H1 (cell line): Measurements from ENCODE around the gene EMC10. TPM values are rescaled to one million over a fixed set of nuclear protein-coding genes. Genes with fewer than 3 reads are reported as not detected.

Experiments used
- CTCF ChIA-PET: fragments of 300-600 bp; sonication (Branson Sonifier 250); formaldehyde crosslinking; loops from one replicate; lab custom pipeline; 2021; ENCODE audit not compliant: partially characterized antibody; lab: Charles Lee
- POLR2A ChIA-PET: fragments of 300-600 bp; sonication (Branson Sonifier 250); formaldehyde crosslinking; loops from one replicate; lab custom pipeline; 2021; ENCODE audit warnings: inconsistent platforms; ENCODE audit not compliant: partially characterized antibody; lab: Charles Lee
- DNase-seq, 2 experiments: peaks; one replicate each; pipeline versions ENCODE4 v3.0.0 to v3.0.0-alpha.2; 2010 to 2022; ENCODE audit warnings: low spot score in 2 of 2, low read depth in 1 of 2, mixed read lengths in 1 of 2
- FAIRE-seq: peaks from 2 replicates; lab custom pipeline; 2011; peaks lifted over from hg19 to GRCh38; lab: Jason Lieb, UNC
- H2AFZ ChIP-seq: 2 replicates; pipeline ENCODE4 v1.8.1; 2012; ENCODE audit warnings: low read length, inconsistent platforms
- H2AK5ac ChIP-seq: 2 replicates; pipeline ENCODE4 v1.6.1; 2013; ENCODE audit warnings: low read depth, low read length
- H2BK120ac ChIP-seq: replicated peaks from 2 replicates; pipeline ENCODE3; 2013; ENCODE audit warnings: low read depth, low read length, inconsistent platforms
- H2BK12ac ChIP-seq: 2 replicates; pipeline ENCODE4 v1.6.1; 2013; ENCODE audit warnings: low read depth, low read length
- H2BK15ac ChIP-seq: 2 replicates; pipeline ENCODE4 v1.6.1; 2013; ENCODE audit warnings: low read length
- H2BK20ac ChIP-seq: 2 replicates; pipeline ENCODE4 v1.6.1; 2013; ENCODE audit warnings: low read length
- H2BK5ac ChIP-seq: 2 replicates; pipeline ENCODE4 v1.6.1; 2013; ENCODE audit warnings: low read depth, low read length
- H3K14ac ChIP-seq: 2 replicates; pipeline ENCODE4 v1.6.1; 2013; ENCODE audit warnings: inconsistent platforms; ENCODE audit not compliant: insufficient read length
- H3K18ac ChIP-seq: 2 replicates; pipeline ENCODE4 v1.6.1; 2013; ENCODE audit warnings: low read length; ENCODE audit errors: extremely low read depth
- H3K23ac ChIP-seq: 2 replicates; pipeline ENCODE4 v1.6.1; 2013; ENCODE audit warnings: inconsistent platforms; ENCODE audit not compliant: insufficient read length
- H3K23me2 ChIP-seq: 2 replicates; pipeline ENCODE4 v1.6.1; 2013; ENCODE audit warnings: low read depth, low read length
- H3K27ac ChIP-seq: 2 replicates; pipeline ENCODE4 v1.6.1; 2011; ENCODE audit warnings: low read depth, low read length, inconsistent platforms
- H3K27me3 ChIP-seq, 4 experiments: replicated peaks in 1 of 4; 1 replicate in 1 of 4; 2 replicates in 3 of 4; pipeline versions ENCODE4 v1.6.1 to v1.8.1; 2011 to 2013; ENCODE audit warnings: low read length in 3 of 4, mild to moderate bottlenecking in 3 of 4, inconsistent platforms in 2 of 4, mixed read lengths in 2 of 4, moderate library complexity in 1 of 4; ENCODE audit not compliant: control insufficient read depth in 3 of 4, insufficient read depth in 3 of 4; ENCODE audit errors: extremely low read depth in 1 of 4
- H3K36me3 ChIP-seq, 4 experiments: 2 replicates each; pipeline versions ENCODE4 v1.6.1 to v1.8.1; 2011 to 2013; ENCODE audit warnings: mild to moderate bottlenecking in 4 of 4, low read length in 3 of 4, moderate library complexity in 2 of 4, control low read depth in 1 of 4, inconsistent platforms in 1 of 4; ENCODE audit not compliant: insufficient read depth in 4 of 4, control insufficient read depth in 2 of 4
- H3K4ac ChIP-seq: replicated peaks from 2 replicates; pipeline ENCODE3; 2013; ENCODE audit warnings: low read length, low read depth, mixed read lengths, inconsistent platforms; ENCODE audit not compliant: insufficient read length
- H3K4me1 ChIP-seq, 4 experiments: replicated peaks in 1 of 4; 1 replicate in 1 of 4; 2 replicates in 3 of 4; pipeline versions ENCODE4 v1.6.1 to v1.8.1; 2011 to 2013; ENCODE audit warnings: low read length in 3 of 4, inconsistent platforms in 2 of 4, mixed read lengths in 1 of 4; ENCODE audit not compliant: insufficient read depth in 4 of 4, control insufficient read depth in 3 of 4
- H3K4me2 ChIP-seq, 2 experiments: 2 replicates each; pipeline versions ENCODE4 v1.6.1 to v1.8.1; 2011 to 2013; ENCODE audit warnings: low read depth in 2 of 2, low read length in 2 of 2, control low read depth in 1 of 2, inconsistent platforms in 1 of 2, mild to moderate bottlenecking in 1 of 2; ENCODE audit not compliant: insufficient read depth in 1 of 2
- H3K4me3 ChIP-seq, 4 experiments: fragments of 200-600, 300-600 bp in 1 of 4; sonication (generic), shearing (Covaris generic), sonication (Bioruptor Twin) in 1 of 4; 2 replicates each; pipeline versions ENCODE4 v1.5.1 to v1.8.1; 2011 to 2016; ENCODE audit warnings: low read length in 4 of 4, low read depth in 3 of 4, control low read depth in 2 of 4, inconsistent platforms in 2 of 4, mild to moderate bottlenecking in 2 of 4, mixed read lengths in 1 of 4, moderate library complexity in 1 of 4; ENCODE audit not compliant: insufficient read depth in 2 of 4; ENCODE audit errors: extremely low read depth in 1 of 4
- H3K56ac ChIP-seq: replicated peaks from 2 replicates; pipeline ENCODE3; 2013; ENCODE audit warnings: low read depth, mild to moderate bottlenecking, mixed read lengths, low read length, inconsistent platforms; ENCODE audit not compliant: insufficient read length
- H3K79me1 ChIP-seq: 2 replicates; pipeline ENCODE4 v1.6.1; 2013; ENCODE audit warnings: low read depth, low read length, control low read depth
- H3K79me2 ChIP-seq, 2 experiments: 2 replicates each; pipeline versions ENCODE4 v1.6.1 to v1.8.1; 2012 to 2013; ENCODE audit warnings: low read length in 2 of 2, mild to moderate bottlenecking in 2 of 2, inconsistent platforms in 1 of 2; ENCODE audit not compliant: insufficient read depth in 2 of 2, control insufficient read depth in 1 of 2
- H3K9ac ChIP-seq, 4 experiments: replicated peaks in 1 of 4; 1 replicate in 1 of 4; 2 replicates in 3 of 4; pipeline versions ENCODE4 v1.6.1 to v1.8.1; 2011 to 2013; ENCODE audit warnings: low read depth in 3 of 4, low read length in 3 of 4, control low read depth in 2 of 4, mild to moderate bottlenecking in 2 of 4, moderate library complexity in 2 of 4, inconsistent platforms in 1 of 4; ENCODE audit errors: extremely low read depth in 1 of 4
- H3K9me3 ChIP-seq, 2 experiments: 2 replicates each; pipeline versions ENCODE4 v1.6.1 to v1.8.1; 2012 to 2013; ENCODE audit warnings: mild to moderate bottlenecking in 2 of 2, moderate library complexity in 2 of 2, control low read depth in 1 of 2, inconsistent platforms in 1 of 2, low read depth in 1 of 2, low read length in 1 of 2, mixed read lengths in 1 of 2; ENCODE audit not compliant: insufficient read depth in 2 of 2
- H4K20me1 ChIP-seq, 2 experiments: replicated peaks in 1 of 2; 2 replicates each; pipeline versions ENCODE3 to v1.8.1; 2011 to 2013; ENCODE audit warnings: inconsistent platforms in 2 of 2, low read length in 2 of 2, mild to moderate bottlenecking in 1 of 2; ENCODE audit not compliant: insufficient read depth in 2 of 2, control insufficient read depth in 1 of 2
- H4K5ac ChIP-seq: 2 replicates; pipeline ENCODE4 v1.6.1; 2013; ENCODE audit warnings: low read length, low read depth, mixed read lengths, inconsistent platforms; ENCODE audit not compliant: insufficient read length
- H4K8ac ChIP-seq: 2 replicates; pipeline ENCODE4 v1.8.0; 2013; ENCODE audit warnings: mild to moderate bottlenecking, moderate library complexity, low read length, inconsistent platforms; ENCODE audit not compliant: insufficient read depth; ENCODE audit errors: extremely low read depth
- H4K91ac ChIP-seq: replicated peaks from 2 replicates; pipeline ENCODE3; 2013; ENCODE audit warnings: low read length, mixed read lengths, inconsistent platforms; ENCODE audit not compliant: insufficient read length
- ASH2L ChIP-seq: fragments of 200-600, 300-600 bp; sonication (generic); IDR thresholded peaks from one replicate; pipeline ENCODE4 v1.7.1; 2017; ENCODE audit warnings: low read length
- BRCA1 ChIP-seq: IDR thresholded peaks from 2 replicates; pipeline ENCODE4 v1.6.1; 2012; ENCODE audit warnings: low read depth, low read length, improper control_type of control experiment
- CREB1 ChIP-seq: IDR thresholded peaks from 2 replicates; pipeline ENCODE4 v1.6.1; 2012; ENCODE audit warnings: inconsistent platforms
- CTBP2 ChIP-seq: IDR thresholded peaks from 2 replicates; pipeline ENCODE4 v1.7.0; 2011; ENCODE audit warnings: borderline replicate concordance, mild to moderate bottlenecking, moderate library complexity, mixed read lengths, low read length; ENCODE audit not compliant: insufficient read depth, insufficient read length
- FOSL1 ChIP-seq: IDR thresholded peaks from 2 replicates; pipeline ENCODE4 v1.6.1; 2011; ENCODE audit warnings: mild to moderate bottlenecking, low read depth, low read length, moderate library complexity; ENCODE audit not compliant: insufficient read depth
- HDAC2 ChIP-seq, 2 experiments: fragments of 300-600 bp in 1 of 2; sonication (generic) in 1 of 2; IDR thresholded peaks; 2 replicates each; pipeline ENCODE4 v1.6.1; 2011 to 2012; ENCODE audit warnings: low read depth in 2 of 2, low read length in 2 of 2, mild to moderate bottlenecking in 2 of 2, moderate library complexity in 2 of 2, borderline replicate concordance in 1 of 2, inconsistent platforms in 1 of 2
- JUND ChIP-seq: IDR thresholded peaks from 2 replicates; pipeline ENCODE4 v1.6.1; 2011; ENCODE audit warnings: mild to moderate bottlenecking, improper control_type of control experiment, low read length
- KDM1A ChIP-seq: fragments of 200-600, 300-600 bp; sonication (generic); IDR thresholded peaks from 2 replicates; pipeline ENCODE4 v1.7.1; 2016; ENCODE audit warnings: mild to moderate bottlenecking, low read length, borderline replicate concordance
- KDM4A ChIP-seq: IDR thresholded peaks from one replicate; pipeline ENCODE4 v1.7.1; 2012; ENCODE audit warnings: low read depth, mild to moderate bottlenecking, moderate library complexity, low read length, inconsistent platforms; ENCODE audit not compliant: severe bottlenecking
- PHF8 ChIP-seq: fragments of 200-600 bp; sonication (generic); conservative IDR thresholded peaks from 2 replicates; pipeline ENCODE4 v1.7.1; 2012; ENCODE audit warnings: low read depth, mild to moderate bottlenecking, inconsistent platforms, low read length, moderate library complexity
- RNF2 ChIP-seq: fragments of 200-900, 300-1000 bp; sonication (generic); IDR thresholded peaks from 2 replicates; pipeline ENCODE4 v1.7.1; 2016; ENCODE audit warnings: borderline replicate concordance, low read depth, mild to moderate bottlenecking, antibody characterized with exemption, low read length; ENCODE audit not compliant: poor library complexity, severe bottlenecking; ENCODE audit errors: missing control alignments
- RXRA ChIP-seq: IDR thresholded peaks from 2 replicates; pipeline ENCODE4 v1.6.1; 2011; ENCODE audit warnings: low read depth, mild to moderate bottlenecking, low read length, moderate library complexity; ENCODE audit not compliant: insufficient read depth
- SIRT6 ChIP-seq: IDR thresholded peaks from one replicate; pipeline ENCODE4 v1.7.1; 2012; ENCODE audit warnings: low read length, inconsistent platforms
- WGBS, 2 experiments: shearing (Covaris generic) in 1 of 2; methylation state at CpG; one replicate each; pipeline versions ENCODE4 v1.1.6 to v1.1.7; 2013 to 2015; ENCODE audit warnings: low lambda C conversion rate in 2 of 2, mixed read lengths in 2 of 2, inconsistent platforms in 1 of 2, low coverage in 1 of 2, missing lambda C conversion rate in 1 of 2; ENCODE audit not compliant: insufficient replicate concordance in 2 of 2, insufficient coverage in 1 of 2, insufficient read length in 1 of 2; ENCODE audit errors: extremely low coverage in 1 of 2, missing lambda C conversion rate in 1 of 2; 5-methylcytosine and 5-hydroxymethylcytosine counted together
- polyA plus RNA-seq, 7 experiments: library from polyadenylated mRNA; depleted of rRNA in 3 of 7; stranded (reverse) in 5 of 7; unstranded in 2 of 7; fragments of >200 nt in 5 of 7; fragments of 200-250 nt in 2 of 7; gene quantifications; 1 replicate in 5 of 7; 2 replicates in 1 of 7; 4 replicates in 1 of 7; pipeline versions ENCODE4 v1.2.1 to v1.2.3, GENCODE V29; 2011 to 2013; ENCODE audit warnings: missing spikeins in 2 of 7, mixed read lengths in 2 of 7
- total RNA-seq: library from RNA; stranded (reverse); fragmentation: NEBNext Ultra II Directional; extraction: Animal tissue kit (Norgen Biotek cat#: 25700); gene quantifications from 2 replicates; pipeline ENCODE4 v1.2.1, GENCODE V29; 2021

Gene EMC10
- total and polyA plus RNA-seq, 2 of the 8 experiments (the other 6 are each of a cell fraction or from before 2014, with no cell fraction given) = 77.6 to 103 TPM

DNA sequence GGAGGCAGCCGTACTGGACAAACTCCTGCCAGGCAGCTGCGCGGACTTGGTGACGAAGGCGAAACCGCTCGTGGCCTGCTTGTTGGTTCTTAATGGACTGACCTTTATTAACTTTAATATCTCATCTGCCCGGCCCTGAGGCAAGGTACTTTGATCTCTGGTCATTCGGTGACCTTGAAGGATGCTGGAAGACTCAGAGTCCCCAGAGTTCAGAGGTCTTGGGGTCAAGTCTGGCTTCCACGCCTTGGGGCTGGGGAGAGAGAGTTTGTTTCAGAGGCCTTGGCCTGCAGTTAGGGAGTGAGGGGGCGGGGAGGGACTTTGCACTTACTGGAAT lies 9.6 kb upstream of the EMC10 start:
- Histone ChIP-seq H2BK12ac (peak overlapping the region; percentile 87; the same call in 1 of the 2 replicates), H3K23ac (no peak overlapping the region), H3K56ac (no peak overlapping the region), H2BK5ac (0 out of 2 replicates have a peak overlapping the region, but pooled peaks have one; percentile 63), H4K5ac (no peak overlapping the region), H3K14ac (no peak overlapping the region), H3K36me3 (no peaks in the 10 kb centered on the region), H3K27ac (no peak overlapping the region), H3K9me3 (no peaks in the 10 kb centered on the region), H4K8ac (peak overlapping the region; percentile 85; the same call in 1 of the 2 replicates), H4K20me1 (no peaks in the 10 kb centered on the region), H3K79me2 (no peaks in the 10 kb centered on the region), H3K9ac (no peak overlapping the region), H3K23me2 (no peaks in the 10 kb centered on the region), H2BK15ac (no peak overlapping the region), H3K4me2 (no peak overlapping the region), H2AFZ (no peak overlapping the region), H3K4ac (no peak overlapping the region), H3K4me3 (no peak overlapping the region), H3K18ac (no peak overlapping the region), H2BK120ac (no peak overlapping the region), H3K27me3 (no peaks in the 10 kb centered on the region; a peak in 1 of 7 replicates), H2AK5ac (no peak overlapping the region), H4K91ac (no peak overlapping the region), H3K4me1 (peaks cover 0 to 8% (median 4%) of the 10 kb centered on the region in 4 experiments; a peak in 5 of 7 replicates), H2BK20ac (peak overlapping the region; percentile 72; the same call in 1 of the 2 replicates), H3K79me1 (no peaks in the 10 kb centered on the region)
- ChIA-PET POLR2A (interaction anchor here (1.1 to 2.0 kb wide), 6 partner anchors 9 to 90 kb away, joined by 3 to 8 read pairs (median 4); partner anchors contain the start of genes EMC10, NR1H2 and POLD1), CTCF (interaction anchor here (0.6 to 4.0 kb wide), 18 partner anchors 8 to 1774 kb away, joined by 3 to 19 read pairs (median 7); no protein-coding TSS in a partner anchor)
- 77% methylated on average over 11 of the region's 11 CpGs; no CpG with 5 or more reads in 1 of the 2 experiments for WGBS, 2 experiments
- no peak for DNase-seq
- FAIRE-seq = no peak
- TF ChIP-seq FOSL1 = no peak
- TF ChIP-seq ASH2L = no peak
- no peak for TF ChIP-seq KDM1A
- no peak for TF ChIP-seq HDAC2 (IDR thresholded peaks at IDR 0.05; ENCODE audit: borderline replicate concordance in 1 of 2, low read depth in 2 of 2, low read length in 2 of 2)
- no peak for TF ChIP-seq JUND
- TF ChIP-seq RXRA = no peak
- no peak for TF ChIP-seq KDM4A
- no peak for TF ChIP-seq SIRT6
- TF ChIP-seq CREB1 = no peak
- TF ChIP-seq CTBP2 = no peak
- TF ChIP-seq PHF8 = no peak
- TF ChIP-seq BRCA1 = no peak
- TF ChIP-seq RNF2 = no peak
